ENCODE measurements around the gene CCDC149. TPM values are rescaled to one million over a fixed set of nuclear protein-coding genes. Genes with fewer than 3 reads are reported as not detected.

Gene CCDC149
- total and polyA plus RNA-seq, 2 experiments from 2014 or later: 12.3 to 13.3 TPM

DNA sequence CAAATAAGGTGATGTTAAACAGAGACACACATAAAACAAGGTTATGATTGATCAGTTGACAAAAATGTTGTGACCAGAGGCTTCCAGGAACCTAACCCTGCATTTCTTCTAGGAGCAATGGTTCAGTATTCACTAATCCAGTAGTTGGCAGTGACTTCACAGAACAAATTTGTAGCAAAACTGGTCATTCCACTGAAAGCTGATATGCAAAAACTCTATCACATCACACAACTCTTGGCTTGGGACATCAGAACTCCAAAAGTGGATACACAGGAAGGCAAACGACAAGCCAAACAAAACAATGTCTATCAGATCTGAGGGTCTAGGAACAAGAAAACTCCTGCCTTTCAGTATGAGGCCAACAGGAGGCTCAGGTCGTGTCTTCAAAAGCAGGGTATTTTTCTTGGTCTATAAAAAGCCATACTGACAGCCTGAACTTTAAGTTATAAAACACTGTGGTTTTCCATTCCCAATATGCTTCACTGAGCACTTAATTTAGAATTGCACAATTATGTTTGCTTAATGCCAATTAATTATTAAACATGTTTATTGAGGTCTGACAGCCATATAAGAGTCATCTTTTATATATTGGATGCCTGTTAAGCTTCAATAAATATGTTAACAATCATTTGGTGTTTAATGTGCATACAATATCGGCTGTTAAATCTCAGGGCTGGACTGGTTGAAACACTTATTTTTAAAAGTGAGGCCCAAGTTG lies 71.9 kb downstream of the CCDC149 start:
- DNase-seq (ENCODE audit: low spot score): no peak
- Histone ChIP-seq H4K20me1 (ENCODE audit: insufficient read depth, poor library complexity, severe bottlenecking) (no peaks in the 10 kb centered on the region), H3K4me3 (no peak overlapping the region), H3K27me3 (no peaks in the 10 kb centered on the region), H3K79me2 (no peaks in the 10 kb centered on the region), H3K36me3 (replicated peaks; ENCODE audit: insufficient read depth, low read depth) (no peaks in the 10 kb centered on the region), H3K27ac (no peak overlapping the region), H2AFZ (no peak overlapping the region), H3K9me3 (ENCODE audit: low read depth) (no peaks in the 10 kb centered on the region), H3K9me2 (replicated peaks; ENCODE audit: insufficient read depth) (no peaks in the 10 kb centered on the region), H3K4me2 (no peak overlapping the region), H3K4me1 (ENCODE audit: insufficient read depth) (no peaks in the 10 kb centered on the region)
- TF ChIP-seq, protein P1, sequence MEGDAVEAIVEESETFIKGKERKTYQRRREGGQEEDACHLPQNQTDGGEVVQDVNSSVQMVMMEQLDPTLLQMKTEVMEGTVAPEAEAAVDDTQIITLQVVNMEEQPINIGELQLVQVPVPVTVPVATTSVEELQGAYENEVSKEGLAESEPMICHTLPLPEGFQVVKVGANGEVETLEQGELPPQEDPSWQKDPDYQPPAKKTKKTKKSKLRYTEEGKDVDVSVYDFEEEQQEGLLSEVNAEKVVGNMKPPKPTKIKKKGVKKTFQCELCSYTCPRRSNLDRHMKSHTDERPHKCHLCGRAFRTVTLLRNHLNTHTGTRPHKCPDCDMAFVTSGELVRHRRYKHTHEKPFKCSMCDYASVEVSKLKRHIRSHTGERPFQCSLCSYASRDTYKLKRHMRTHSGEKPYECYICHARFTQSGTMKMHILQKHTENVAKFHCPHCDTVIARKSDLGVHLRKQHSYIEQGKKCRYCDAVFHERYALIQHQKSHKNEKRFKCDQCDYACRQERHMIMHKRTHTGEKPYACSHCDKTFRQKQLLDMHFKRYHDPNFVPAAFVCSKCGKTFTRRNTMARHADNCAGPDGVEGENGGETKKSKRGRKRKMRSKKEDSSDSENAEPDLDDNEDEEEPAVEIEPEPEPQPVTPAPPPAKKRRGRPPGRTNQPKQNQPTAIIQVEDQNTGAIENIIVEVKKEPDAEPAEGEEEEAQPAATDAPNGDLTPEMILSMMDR (IDR thresholded peaks at IDR 0.05; ENCODE audit: poor library complexity): no peak
- TF ChIP-seq EZH2phosphoT487 (IDR thresholded peaks at IDR 0.05; ENCODE audit: low read depth, severe bottlenecking, unreplicated experiment): no peak
- TF ChIP-seq EZH2 (IDR thresholded peaks at IDR 0.05; ENCODE audit: borderline replicate concordance): no peak
- WGBS (ENCODE audit: low lambda C conversion rate, missing lambda C conversion rate): 74% methylated on average over 3 of the region's 3 CpGs

DNA sequence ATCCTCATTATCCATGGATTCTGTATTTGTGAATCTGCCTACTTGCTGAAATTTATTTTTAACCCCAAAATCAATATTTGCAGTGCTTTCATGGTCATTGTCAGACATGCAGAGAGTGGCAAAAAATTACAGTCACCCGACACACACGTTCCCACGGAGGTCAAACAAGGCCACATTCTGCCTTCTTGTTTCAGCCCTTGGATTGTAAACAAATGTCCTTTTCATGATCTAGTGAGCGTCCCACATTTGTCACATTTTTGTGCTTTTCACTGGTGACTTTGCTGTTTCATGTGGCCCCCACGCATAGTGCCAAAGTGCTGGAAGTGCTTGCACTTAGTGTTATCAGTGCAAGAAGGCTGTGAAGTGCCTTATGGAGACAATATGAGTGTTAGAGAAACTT lies 72.5 kb downstream of the CCDC149 start:
- TF ChIP-seq EZH2phosphoT487 (IDR thresholded peaks at IDR 0.05; ENCODE audit: low read depth, severe bottlenecking, unreplicated experiment) (no peak), EZH2 (IDR thresholded peaks at IDR 0.05; ENCODE audit: borderline replicate concordance) (no peak)
- TF ChIP-seq, protein P1 (IDR thresholded peaks at IDR 0.05; ENCODE audit: poor library complexity): no peak
- H2AFZ ChIP-seq: no peak overlapping the region
- H3K27ac ChIP-seq: no peak overlapping the region
- H3K36me3 ChIP-seq (replicated peaks; ENCODE audit: insufficient read depth, low read depth): no peaks in the 10 kb centered on the region
- H3K9me2 ChIP-seq (replicated peaks; ENCODE audit: insufficient read depth): no peaks in the 10 kb centered on the region
- H3K27me3 ChIP-seq: no peaks in the 10 kb centered on the region
- H4K20me1 ChIP-seq (ENCODE audit: insufficient read depth, poor library complexity, severe bottlenecking): no peaks in the 10 kb centered on the region
- H3K4me3 ChIP-seq: no peak overlapping the region
- H3K9me3 ChIP-seq (ENCODE audit: low read depth): no peaks in the 10 kb centered on the region
- 84% methylated on average over 5 of the region's 5 CpGs for WGBS (ENCODE audit: low lambda C conversion rate, missing lambda C conversion rate)
- H3K4me2 ChIP-seq: no peak overlapping the region
- H3K4me1 ChIP-seq (ENCODE audit: insufficient read depth): no peaks in the 10 kb centered on the region
- no peak for DNase-seq (ENCODE audit: low spot score)
- no peaks in the 10 kb centered on the region for H3K79me2 ChIP-seq

DNA sequence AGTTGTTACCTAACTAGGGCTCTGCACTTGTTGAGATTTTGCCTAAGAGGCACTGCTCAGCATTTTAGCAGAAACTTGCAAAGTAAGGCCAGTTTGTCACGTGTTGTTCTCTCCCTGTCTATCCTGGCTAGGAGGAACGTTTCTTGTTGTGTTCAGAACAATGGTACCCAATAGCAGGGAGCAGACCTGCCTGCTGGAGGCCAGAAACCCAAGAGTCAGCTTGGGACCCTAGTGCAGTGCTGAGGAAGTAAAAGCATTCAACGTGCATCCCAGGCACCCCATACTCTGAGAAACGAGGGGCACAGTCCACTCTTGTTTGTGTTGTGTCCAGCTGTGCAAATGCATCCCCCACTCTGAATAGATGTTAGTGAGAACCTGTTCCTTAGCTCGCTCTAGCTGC lies 75.1 kb downstream of the CCDC149 start:
- Histone ChIP-seq H3K4me3 (no peak overlapping the region), H3K9me3 (ENCODE audit: low read depth) (no peaks in the 10 kb centered on the region), H3K4me2 (no peak overlapping the region), H3K4me1 (ENCODE audit: insufficient read depth) (no peaks in the 10 kb centered on the region), H3K27ac (no peak overlapping the region), H3K27me3 (no peaks in the 10 kb centered on the region), H3K9me2 (replicated peaks; ENCODE audit: insufficient read depth) (no peaks in the 10 kb centered on the region), H3K36me3 (replicated peaks; ENCODE audit: insufficient read depth, low read depth) (no peaks in the 10 kb centered on the region), H4K20me1 (ENCODE audit: insufficient read depth, poor library complexity, severe bottlenecking) (no peaks in the 10 kb centered on the region), H3K79me2 (no peaks in the 10 kb centered on the region), H2AFZ (no peak overlapping the region)
- TF ChIP-seq, protein P1 (IDR thresholded peaks at IDR 0.05; ENCODE audit: poor library complexity): no peak
- TF ChIP-seq EZH2 (IDR thresholded peaks at IDR 0.05; ENCODE audit: borderline replicate concordance): no peak
- WGBS (ENCODE audit: low lambda C conversion rate, missing lambda C conversion rate): 79% methylated on average over 5 of the region's 5 CpGs
- no peak for DNase-seq (ENCODE audit: low spot score)
